ENCODE data around the gene TPST2.

TPST2 gene

DNA sequence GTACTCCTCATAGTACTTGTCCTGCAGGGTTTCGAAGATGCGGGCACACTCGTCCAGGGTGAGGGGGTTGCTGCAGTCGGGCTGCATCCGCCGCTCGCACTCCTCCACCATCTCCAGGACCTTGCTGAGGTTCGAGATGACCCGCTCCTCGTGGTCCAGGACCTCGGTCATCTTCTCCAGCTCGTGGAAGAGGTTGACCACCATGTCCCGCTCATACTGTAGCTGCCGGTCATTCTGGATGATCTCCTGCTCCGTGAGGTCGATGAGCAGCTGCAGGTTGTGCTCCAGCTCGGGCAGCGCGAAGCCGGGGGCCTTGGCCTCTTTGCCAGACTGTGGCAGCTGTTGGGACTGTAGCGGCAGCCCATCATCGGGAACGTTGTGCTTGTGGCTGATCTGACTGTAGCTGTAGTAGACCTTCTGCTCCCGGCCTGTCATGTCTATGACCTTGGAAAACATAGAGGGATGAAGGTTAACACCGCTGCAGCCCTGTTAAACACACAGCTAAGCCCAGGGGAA, 90.7 kb downstream of the TPST2 start:
- Histone ChIP-seq H3K4me1 (ENCODE audit: low read depth, poor library complexity, severe bottlenecking) (peaks cover 88% of the 10 kb centered on the region), H3K27me3 (ENCODE audit: insufficient read depth, low read depth) (no peaks in the 10 kb centered on the region), H3K79me2 (ENCODE audit: insufficient read depth, low read depth) (peaks cover 32% of the 10 kb centered on the region; the same call in 1 of the 2 replicates), H3K9ac (no peak overlapping the region), H3K4me3 (IDR thresholded peaks at IDR 0.05; ENCODE audit: insufficient read depth, low read depth, low read length) (no peak overlapping the region), H3K4me2 (no peak overlapping the region), H2AFZ (ENCODE audit: low read depth) (no peak overlapping the region), H3K36me3 (ENCODE audit: insufficient read depth) (peaks cover 28% of the 10 kb centered on the region; the same call in 1 of the 2 replicates), H4K20me1 (ENCODE audit: insufficient read depth) (no peaks in the 10 kb centered on the region), H3K27ac (no peak overlapping the region)
- TF ChIP-seq, protein P1, sequence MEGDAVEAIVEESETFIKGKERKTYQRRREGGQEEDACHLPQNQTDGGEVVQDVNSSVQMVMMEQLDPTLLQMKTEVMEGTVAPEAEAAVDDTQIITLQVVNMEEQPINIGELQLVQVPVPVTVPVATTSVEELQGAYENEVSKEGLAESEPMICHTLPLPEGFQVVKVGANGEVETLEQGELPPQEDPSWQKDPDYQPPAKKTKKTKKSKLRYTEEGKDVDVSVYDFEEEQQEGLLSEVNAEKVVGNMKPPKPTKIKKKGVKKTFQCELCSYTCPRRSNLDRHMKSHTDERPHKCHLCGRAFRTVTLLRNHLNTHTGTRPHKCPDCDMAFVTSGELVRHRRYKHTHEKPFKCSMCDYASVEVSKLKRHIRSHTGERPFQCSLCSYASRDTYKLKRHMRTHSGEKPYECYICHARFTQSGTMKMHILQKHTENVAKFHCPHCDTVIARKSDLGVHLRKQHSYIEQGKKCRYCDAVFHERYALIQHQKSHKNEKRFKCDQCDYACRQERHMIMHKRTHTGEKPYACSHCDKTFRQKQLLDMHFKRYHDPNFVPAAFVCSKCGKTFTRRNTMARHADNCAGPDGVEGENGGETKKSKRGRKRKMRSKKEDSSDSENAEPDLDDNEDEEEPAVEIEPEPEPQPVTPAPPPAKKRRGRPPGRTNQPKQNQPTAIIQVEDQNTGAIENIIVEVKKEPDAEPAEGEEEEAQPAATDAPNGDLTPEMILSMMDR (conservative IDR thresholded peaks at IDR 0.05; ENCODE audit: low read depth, low read length), result no peak

DNA sequence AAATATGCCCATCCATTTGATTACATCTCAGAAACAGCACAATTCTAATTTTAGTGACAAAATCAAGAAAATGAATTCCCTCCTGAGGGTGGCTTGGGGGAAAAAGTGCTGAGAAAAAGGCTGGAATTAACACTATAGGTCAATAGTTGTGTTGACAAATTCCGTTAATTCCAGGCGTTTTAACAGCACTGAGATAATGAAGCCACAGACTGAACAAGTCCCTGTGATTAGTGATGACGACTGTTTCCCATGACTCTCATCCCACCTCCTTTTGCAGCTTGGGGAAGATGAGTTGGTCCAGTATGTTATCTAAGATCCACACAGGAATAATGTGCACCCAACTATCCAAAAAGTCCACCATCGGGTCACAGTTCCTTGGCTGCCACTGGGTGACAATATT, 93.5 kb downstream of the TPST2 start:
- H3K9ac ChIP-seq, result no peak overlapping the region
- H3K4me1 ChIP-seq (ENCODE audit: low read depth, poor library complexity, severe bottlenecking), result peaks cover 87% of the 10 kb centered on the region
- no peak overlapping the region for H2AFZ ChIP-seq (ENCODE audit: low read depth)
- peaks cover 53% of the 10 kb centered on the region; the same call in 1 of the 2 replicates for H3K79me2 ChIP-seq (ENCODE audit: insufficient read depth, low read depth)
- peak overlapping the region; percentile 15; the same call in 1 of the 2 replicates for H3K27ac ChIP-seq
- H3K36me3 ChIP-seq (ENCODE audit: insufficient read depth), result peaks cover 48% of the 10 kb centered on the region; the same call in 1 of the 2 replicates
- H3K27me3 ChIP-seq (ENCODE audit: insufficient read depth, low read depth), result no peaks in the 10 kb centered on the region
- no peak overlapping the region for H3K4me3 ChIP-seq (IDR thresholded peaks at IDR 0.05; ENCODE audit: insufficient read depth, low read depth, low read length)
- TF ChIP-seq, protein P1 (conservative IDR thresholded peaks at IDR 0.05; ENCODE audit: low read depth, low read length), result no peak
- H3K4me2 ChIP-seq, result peak overlapping the region; percentile 80; the same call in 1 of the 2 replicates
- H4K20me1 ChIP-seq (ENCODE audit: insufficient read depth), result no peaks in the 10 kb centered on the region

DNA sequence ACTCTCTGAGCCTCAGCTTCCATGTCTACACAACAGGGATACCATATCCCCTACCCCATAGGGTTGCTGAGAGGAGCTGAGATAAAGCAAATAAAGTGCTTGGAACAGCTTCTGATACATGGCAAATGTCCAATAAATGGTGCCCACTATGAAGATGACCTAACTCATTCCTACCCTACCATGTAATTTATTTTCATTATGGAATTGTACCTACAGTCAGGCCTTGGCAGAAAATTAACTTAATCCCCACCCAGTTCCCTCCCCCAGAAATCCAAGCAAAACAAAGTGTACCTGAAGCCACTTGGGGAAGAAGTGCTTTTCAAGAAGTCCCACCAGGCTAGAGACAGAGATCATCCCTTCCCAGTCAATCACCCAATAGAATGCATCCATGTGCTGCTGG, 95.4 kb downstream of the TPST2 start:
- Histone ChIP-seq H4K20me1 (ENCODE audit: insufficient read depth) (no peaks in the 10 kb centered on the region), H3K27me3 (ENCODE audit: insufficient read depth, low read depth) (no peaks in the 10 kb centered on the region), H3K36me3 (ENCODE audit: insufficient read depth) (peaks cover 44% of the 10 kb centered on the region; the same call in 1 of the 2 replicates), H3K4me3 (IDR thresholded peaks at IDR 0.05; ENCODE audit: insufficient read depth, low read depth, low read length) (no peak overlapping the region), H3K79me2 (ENCODE audit: insufficient read depth, low read depth) (peaks cover 55% of the 10 kb centered on the region; the same call in 1 of the 2 replicates), H3K4me2 (peak overlapping the region; percentile 36; the same call in 1 of the 2 replicates), H3K4me1 (ENCODE audit: low read depth, poor library complexity, severe bottlenecking) (peaks cover 87% of the 10 kb centered on the region), H2AFZ (ENCODE audit: low read depth) (no peak overlapping the region), H3K27ac (peak overlapping the region; percentile 20; the same call in 1 of the 2 replicates), H3K9ac (no peak overlapping the region; the same call in 1 of the 2 replicates)
- TF ChIP-seq, protein P1 (conservative IDR thresholded peaks at IDR 0.05; ENCODE audit: low read depth, low read length), result no peak

DNA sequence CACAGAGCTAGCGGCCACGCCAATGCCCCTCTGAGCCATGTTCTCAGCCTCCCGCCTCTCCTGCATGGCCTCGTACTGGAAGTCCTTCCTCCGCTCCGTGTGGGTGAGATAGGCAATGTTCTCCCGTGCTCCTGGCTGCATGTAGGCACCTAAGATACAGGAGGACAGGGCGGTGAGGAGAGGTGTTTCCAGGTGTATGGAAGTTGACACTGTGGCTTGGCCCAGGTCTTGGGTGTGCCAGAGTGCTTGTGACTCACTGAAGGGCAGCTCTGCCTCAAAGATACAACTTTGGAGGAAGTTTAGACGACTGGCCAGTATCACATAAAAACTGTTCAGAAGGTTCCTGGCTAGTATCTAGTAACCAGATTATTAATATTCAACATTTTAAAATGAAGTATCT, 97.7 kb downstream of the TPST2 start:
- H3K9ac ChIP-seq, result no peak overlapping the region
- no peaks in the 10 kb centered on the region for H3K27me3 ChIP-seq (ENCODE audit: insufficient read depth, low read depth)
- peaks cover 39% of the 10 kb centered on the region; the same call in 1 of the 2 replicates for H3K36me3 ChIP-seq (ENCODE audit: insufficient read depth)
- H3K4me2 ChIP-seq, result no peak overlapping the region; the same call in 1 of the 2 replicates
- H3K4me1 ChIP-seq (ENCODE audit: low read depth, poor library complexity, severe bottlenecking), result peaks cover 99% of the 10 kb centered on the region
- peaks cover 53% of the 10 kb centered on the region for H3K79me2 ChIP-seq (ENCODE audit: insufficient read depth, low read depth)
- H2AFZ ChIP-seq (ENCODE audit: low read depth), result no peak overlapping the region
- H3K4me3 ChIP-seq (IDR thresholded peaks at IDR 0.05; ENCODE audit: insufficient read depth, low read depth, low read length), result no peak overlapping the region
- TF ChIP-seq, protein P1 (conservative IDR thresholded peaks at IDR 0.05; ENCODE audit: low read depth, low read length), result no peak
- H4K20me1 ChIP-seq (ENCODE audit: insufficient read depth), result no peaks in the 10 kb centered on the region
- H3K27ac ChIP-seq, result no peak overlapping the region
